ENCODE data around the gene PDCD1. TPM values are rescaled to one million over a fixed set of nuclear protein-coding genes. Genes with fewer than 3 reads are reported as not detected.

PDCD1 gene
- total RNA-seq, 1 experiment from 2014 or later: not detected

GRCh38 chr2:241891315-241891987 lies 32.8 kb upstream of the PDCD1 start:
- H3K9me2 ChIP-seq (ENCODE audit: insufficient read depth): no peaks in the 10 kb centered on the region
- no peak overlapping the region for H2AFZ ChIP-seq
- H3K27me3 ChIP-seq (ENCODE audit: insufficient read depth, low read depth): peaks cover 25% of the 10 kb centered on the region
- no peaks in the 10 kb centered on the region for H3K36me3 ChIP-seq (ENCODE audit: low read depth)
- H3K9me3 ChIP-seq (ENCODE audit: insufficient read depth, low read depth): no peaks in the 10 kb centered on the region
- BruUV-seq (replicated peaks): no TSS peak
- 0 out of 2 replicates have a peak, but pooled peaks cover 6% of the 10 kb centered on the region for H3F3A ChIP-seq (ENCODE audit: insufficient read depth, low read depth)
- TF ChIP-seq EZH2 (IDR thresholded peaks at IDR 0.05; ENCODE audit: low read depth) (no peak), CTCF (conservative IDR thresholded peaks at IDR 0.05) (no peak)
- no peak overlapping the region for H3K4me2 ChIP-seq
- no peaks in the 10 kb centered on the region for H3K79me2 ChIP-seq (ENCODE audit: low read depth)
- peaks cover 16% of the 10 kb centered on the region; the same call in 1 of the 2 replicates for H3K4me1 ChIP-seq (replicated peaks; ENCODE audit: insufficient read depth)
- no peaks in the 10 kb centered on the region for H4K20me1 ChIP-seq (ENCODE audit: insufficient read depth)
- H3K27ac ChIP-seq: no peak overlapping the region
- H3K4me3 ChIP-seq: no peak overlapping the region
- DNase-seq: no peak
- intact Hi-C loops (cut with micrococcal nuclease; ENCODE audit: unreplicated experiment): no loop called here
- ChIA-PET CTCF (interaction anchor here (0.8 kb wide), 1 partner anchor 13 kb away, joined by 4 read pairs; no protein-coding TSS in a partner anchor), POLR2A (ENCODE audit: unreplicated experiment) (no interaction called here)

- no TSS peak for BruUV-seq (replicated peaks)
- peaks cover 16% of the 10 kb centered on the region; the same call in 1 of the 2 replicates for H3K4me1 ChIP-seq (replicated peaks; ENCODE audit: insufficient read depth)
- no peak for TF ChIP-seq CTCF (conservative IDR thresholded peaks at IDR 0.05)
- TF ChIP-seq EZH2 (IDR thresholded peaks at IDR 0.05; ENCODE audit: low read depth): no peak
- no peak overlapping the region for H2AFZ ChIP-seq
- 0 out of 2 replicates have a peak, but pooled peaks cover 6% of the 10 kb centered on the region for H3F3A ChIP-seq (ENCODE audit: insufficient read depth, low read depth)
- H3K9me2 ChIP-seq (ENCODE audit: insufficient read depth): no peaks in the 10 kb centered on the region
- POLR2A ChIA-PET (ENCODE audit: unreplicated experiment): no interaction called here
- no peak overlapping the region for H3K27ac ChIP-seq
- intact Hi-C loops (cut with micrococcal nuclease; ENCODE audit: unreplicated experiment): no loop called here
- CTCF ChIA-PET: interaction anchor here (1.1 kb wide), 1 partner anchor 12 kb away, joined by 3 read pairs; no protein-coding TSS in a partner anchor
- no peaks in the 10 kb centered on the region for H3K36me3 ChIP-seq (ENCODE audit: low read depth)
- H4K20me1 ChIP-seq (ENCODE audit: insufficient read depth): no peaks in the 10 kb centered on the region
- no peaks in the 10 kb centered on the region for H3K9me3 ChIP-seq (ENCODE audit: insufficient read depth, low read depth)
- H3K27me3 ChIP-seq (ENCODE audit: insufficient read depth, low read depth): peaks cover 25% of the 10 kb centered on the region
- H3K4me3 ChIP-seq: no peak overlapping the region
- DNase-seq: peak; percentile 56 to 82
- H3K4me2 ChIP-seq: no peak overlapping the region
- no peaks in the 10 kb centered on the region for H3K79me2 ChIP-seq (ENCODE audit: low read depth)
These were observed 32.0 kb upstream of the PDCD1 start for GRCh38 chr2:241890524-241891235.

- H3K4me1 ChIP-seq (replicated peaks; ENCODE audit: insufficient read depth): peaks cover 16% of the 10 kb centered on the region; the same call in 1 of the 2 replicates
- no TSS peak for BruUV-seq (replicated peaks)
- H3F3A ChIP-seq (ENCODE audit: insufficient read depth, low read depth): 0 out of 2 replicates have a peak, but pooled peaks cover 2% of the 10 kb centered on the region
- no peak overlapping the region for H2AFZ ChIP-seq
- H3K27me3 ChIP-seq (ENCODE audit: insufficient read depth, low read depth): peaks cover 23% of the 10 kb centered on the region
- no peaks in the 10 kb centered on the region for H3K79me2 ChIP-seq (ENCODE audit: low read depth)
- no peaks in the 10 kb centered on the region for H3K9me3 ChIP-seq (ENCODE audit: insufficient read depth, low read depth)
- CTCF ChIA-PET: no interaction called here
- no peaks in the 10 kb centered on the region for H3K36me3 ChIP-seq (ENCODE audit: low read depth)
- no peak overlapping the region for H3K27ac ChIP-seq
- H4K20me1 ChIP-seq (ENCODE audit: insufficient read depth): no peaks in the 10 kb centered on the region
- intact Hi-C loops (cut with micrococcal nuclease; ENCODE audit: unreplicated experiment): no loop called here
- POLR2A ChIA-PET (ENCODE audit: unreplicated experiment): no interaction called here
- TF ChIP-seq EZH2 (IDR thresholded peaks at IDR 0.05; ENCODE audit: low read depth) (no peak), CTCF (conservative IDR thresholded peaks at IDR 0.05) (no peak)
- no peak overlapping the region for H3K4me2 ChIP-seq
- H3K9me2 ChIP-seq (ENCODE audit: insufficient read depth): no peaks in the 10 kb centered on the region
- no peak overlapping the region for H3K4me3 ChIP-seq
- no peak for DNase-seq
These were observed 29.9 kb upstream of the PDCD1 start for GRCh38 chr2:241888641-241889040.
